ENCODE measurements around the gene MCMBP. TPM values are rescaled to one million over a fixed set of nuclear protein-coding genes. Genes with fewer than 3 reads are reported as not detected.

The MCMBP gene
- polyA plus RNA-seq, 1 of the 3 experiments (the other 2 are of a cell fraction) = 33.1 TPM

DNA sequence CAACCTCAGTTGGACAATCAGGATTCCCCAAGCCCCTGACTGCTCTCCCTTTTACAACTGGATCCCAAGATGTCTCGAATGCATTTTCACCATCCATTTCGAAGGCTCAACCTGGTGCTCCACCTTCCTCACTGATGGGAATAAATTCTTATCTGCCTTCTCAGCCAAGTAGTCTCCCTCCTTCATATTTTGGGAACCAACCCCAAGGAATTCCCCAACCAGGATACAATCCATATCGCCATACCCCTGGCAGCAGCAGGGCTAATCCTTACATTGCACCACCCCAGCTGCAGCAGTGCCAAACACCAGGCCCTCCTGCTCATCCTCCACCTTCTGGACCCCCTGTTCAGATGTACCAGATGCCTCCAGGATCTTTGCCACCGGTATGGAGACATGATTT is 25.9 kb upstream of the MCMBP start (continued):
- TF ChIP-seq, protein P1, sequence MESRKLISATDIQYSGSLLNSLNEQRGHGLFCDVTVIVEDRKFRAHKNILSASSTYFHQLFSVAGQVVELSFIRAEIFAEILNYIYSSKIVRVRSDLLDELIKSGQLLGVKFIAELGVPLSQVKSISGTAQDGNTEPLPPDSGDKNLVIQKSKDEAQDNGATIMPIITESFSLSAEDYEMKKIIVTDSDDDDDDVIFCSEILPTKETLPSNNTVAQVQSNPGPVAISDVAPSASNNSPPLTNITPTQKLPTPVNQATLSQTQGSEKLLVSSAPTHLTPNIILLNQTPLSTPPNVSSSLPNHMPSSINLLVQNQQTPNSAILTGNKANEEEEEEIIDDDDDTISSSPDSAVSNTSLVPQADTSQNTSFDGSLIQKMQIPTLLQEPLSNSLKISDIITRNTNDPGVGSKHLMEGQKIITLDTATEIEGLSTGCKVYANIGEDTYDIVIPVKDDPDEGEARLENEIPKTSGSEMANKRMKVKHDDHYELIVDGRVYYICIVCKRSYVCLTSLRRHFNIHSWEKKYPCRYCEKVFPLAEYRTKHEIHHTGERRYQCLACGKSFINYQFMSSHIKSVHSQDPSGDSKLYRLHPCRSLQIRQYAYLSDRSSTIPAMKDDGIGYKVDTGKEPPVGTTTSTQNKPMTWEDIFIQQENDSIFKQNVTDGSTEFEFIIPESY (IDR thresholded peaks at IDR 0.05; ENCODE audit: borderline replicate concordance, low read depth) = no peak
- TF ChIP-seq GABPA (IDR thresholded peaks at IDR 0.05; ENCODE audit: low read depth) (no peak), MEF2A (IDR thresholded peaks at IDR 0.05; ENCODE audit: borderline replicate concordance, low read depth) (no peak), POLR2AphosphoS5 (IDR thresholded peaks at IDR 0.05; ENCODE audit: low read depth, low read length) (no peak), TEAD4 (IDR thresholded peaks at IDR 0.05; ENCODE audit: borderline replicate concordance, insufficient read depth) (no peak), RCOR1 (IDR thresholded peaks at IDR 0.05; ENCODE audit: low read length) (no peak)

DNA sequence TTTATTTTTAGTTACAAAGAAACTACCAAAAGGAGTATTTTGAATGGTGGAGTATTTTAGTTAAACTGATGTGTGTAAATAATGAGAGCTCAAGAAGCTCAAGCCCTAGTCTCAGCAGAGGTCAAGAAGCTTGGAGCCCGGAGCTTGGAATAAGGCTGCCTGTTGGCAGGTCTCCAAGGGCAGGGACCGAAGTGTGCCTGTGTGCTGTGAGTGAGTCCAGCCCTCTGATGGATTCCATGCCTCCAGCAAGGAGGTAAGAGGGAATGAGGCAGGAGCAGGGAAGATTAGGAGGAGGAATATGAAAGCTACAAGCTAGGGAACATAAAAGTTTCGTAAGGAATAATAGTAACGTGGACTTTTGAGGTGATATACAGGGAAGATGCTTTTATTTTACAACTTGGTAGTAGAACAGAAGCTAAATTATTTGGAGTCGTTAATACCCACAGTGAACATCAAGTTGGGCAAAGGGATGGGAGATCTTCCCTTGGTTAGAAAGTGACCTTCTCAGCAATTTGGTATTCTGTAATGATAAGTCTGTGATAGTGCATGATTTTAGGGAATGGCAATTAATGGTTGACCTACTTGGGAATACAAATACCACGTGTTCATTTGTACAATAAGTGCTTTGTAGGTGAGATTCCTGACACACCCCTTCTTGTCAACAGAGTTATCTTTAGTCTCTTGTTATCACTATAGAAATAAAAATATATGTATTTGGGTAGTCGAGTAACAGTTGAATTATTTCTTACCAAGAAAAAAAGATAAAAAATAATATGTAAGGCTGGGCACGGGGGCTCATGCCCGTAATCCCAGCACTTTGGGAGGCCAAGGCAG is 24.5 kb upstream of the MCMBP start:
- POLR2A ChIA-PET = interaction anchor here (1.4 kb wide), 1 partner anchor 25 kb away, joined by 9 read pairs; the partner anchor contains the start of gene MCMBP
- no peak overlapping the region for H3K27ac ChIP-seq (ENCODE audit: low read depth in 2 of 2, low read length in 1 of 2)

More for the DNA sequence above, 24.5 kb upstream of the MCMBP start:
- H2AFZ ChIP-seq (ENCODE audit: low read depth) = no peak overlapping the region
- peaks cover 98% of the 10 kb centered on the region for H3K79me2 ChIP-seq (ENCODE audit: insufficient read depth)
- no peaks in the 10 kb centered on the region for H3K9me2 ChIP-seq
- H3K27me3 ChIP-seq (ENCODE audit: insufficient read depth) = no peaks in the 10 kb centered on the region
- H3K9me3 ChIP-seq = no peaks in the 10 kb centered on the region
- H3K4me2 ChIP-seq = no peak overlapping the region
- no peak overlapping the region for H3K9ac ChIP-seq
- peaks cover 21 to 22% of the 10 kb centered on the region in 2 experiments for H3K36me3 ChIP-seq (replicated peaks in 1 of 2; ENCODE audit: control insufficient read depth in 1 of 2, insufficient read depth in 2 of 2, low read length in 1 of 2)
- H4K20me1 ChIP-seq (ENCODE audit: insufficient read depth) = peaks cover 71% of the 10 kb centered on the region
- H3K4me3 ChIP-seq (ENCODE audit: low read depth in 2 of 2, low read length in 1 of 2) = no peak overlapping the region
- peak; percentile 56 for DNase-seq
- H3K4me1 ChIP-seq (ENCODE audit: control insufficient read depth in 1 of 2, insufficient read depth in 2 of 2, low read depth in 1 of 2, low read length in 1 of 2) = peaks cover 0 to 26% of the 10 kb centered on the region in 2 experiments; a peak in 3 of 4 replicates
- CTCF ChIA-PET = interaction anchor here (0.9 kb wide), 1 partner anchor 143 kb away, joined by 3 read pairs; no protein-coding TSS in a partner anchor
- WGBS (ENCODE audit: low lambda C conversion rate) = 65% methylated on average over 9 of the region's 9 CpGs
- H3F3A ChIP-seq (replicated peaks; ENCODE audit: insufficient read depth) = no peaks in the 10 kb centered on the region
- TF ChIP-seq MXI1 (IDR thresholded peaks at IDR 0.05; ENCODE audit: low read depth, low read length) (peak; percentile 50; the same call in 1 of the 2 replicates), NFIC (IDR thresholded peaks at IDR 0.05; ENCODE audit: borderline replicate concordance) (peak; percentile 21; the same call in 1 of the 2 replicates), SMC3 (IDR thresholded peaks at IDR 0.05; ENCODE audit: low read depth, low read length) (no peak), FOXM1 (IDR thresholded peaks at IDR 0.05; ENCODE audit: low read depth) (no peak)
- TF ChIP-seq, protein P2, sequence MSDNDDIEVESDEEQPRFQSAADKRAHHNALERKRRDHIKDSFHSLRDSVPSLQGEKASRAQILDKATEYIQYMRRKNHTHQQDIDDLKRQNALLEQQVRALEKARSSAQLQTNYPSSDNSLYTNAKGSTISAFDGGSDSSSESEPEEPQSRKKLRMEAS (IDR thresholded peaks at IDR 0.05; ENCODE audit: low read depth) = no peak
- TF ChIP-seq, protein P3, sequence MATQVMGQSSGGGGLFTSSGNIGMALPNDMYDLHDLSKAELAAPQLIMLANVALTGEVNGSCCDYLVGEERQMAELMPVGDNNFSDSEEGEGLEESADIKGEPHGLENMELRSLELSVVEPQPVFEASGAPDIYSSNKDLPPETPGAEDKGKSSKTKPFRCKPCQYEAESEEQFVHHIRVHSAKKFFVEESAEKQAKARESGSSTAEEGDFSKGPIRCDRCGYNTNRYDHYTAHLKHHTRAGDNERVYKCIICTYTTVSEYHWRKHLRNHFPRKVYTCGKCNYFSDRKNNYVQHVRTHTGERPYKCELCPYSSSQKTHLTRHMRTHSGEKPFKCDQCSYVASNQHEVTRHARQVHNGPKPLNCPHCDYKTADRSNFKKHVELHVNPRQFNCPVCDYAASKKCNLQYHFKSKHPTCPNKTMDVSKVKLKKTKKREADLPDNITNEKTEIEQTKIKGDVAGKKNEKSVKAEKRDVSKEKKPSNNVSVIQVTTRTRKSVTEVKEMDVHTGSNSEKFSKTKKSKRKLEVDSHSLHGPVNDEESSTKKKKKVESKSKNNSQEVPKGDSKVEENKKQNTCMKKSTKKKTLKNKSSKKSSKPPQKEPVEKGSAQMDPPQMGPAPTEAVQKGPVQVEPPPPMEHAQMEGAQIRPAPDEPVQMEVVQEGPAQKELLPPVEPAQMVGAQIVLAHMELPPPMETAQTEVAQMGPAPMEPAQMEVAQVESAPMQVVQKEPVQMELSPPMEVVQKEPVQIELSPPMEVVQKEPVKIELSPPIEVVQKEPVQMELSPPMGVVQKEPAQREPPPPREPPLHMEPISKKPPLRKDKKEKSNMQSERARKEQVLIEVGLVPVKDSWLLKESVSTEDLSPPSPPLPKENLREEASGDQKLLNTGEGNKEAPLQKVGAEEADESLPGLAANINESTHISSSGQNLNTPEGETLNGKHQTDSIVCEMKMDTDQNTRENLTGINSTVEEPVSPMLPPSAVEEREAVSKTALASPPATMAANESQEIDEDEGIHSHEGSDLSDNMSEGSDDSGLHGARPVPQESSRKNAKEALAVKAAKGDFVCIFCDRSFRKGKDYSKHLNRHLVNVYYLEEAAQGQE (IDR thresholded peaks at IDR 0.05; ENCODE audit: low read depth, low read length) = no peak

Data from SK-N-SH (cell line).